COLO668 (cell line): Measurements from ENCODE around the gene CTSF.

Experiments
- DNase-seq: peaks from one replicate; lab custom pipeline; 2025; ENCODE audit not compliant: unreplicated experiment; lab: John Stamatoyannopoulos, UW

CTSF gene

GRCh38 chr11:66539870-66540213 is 28.6 kb downstream of the CTSF start:
- DNase-seq = no peak

- DNase-seq = no peak
Observed at GRCh38 chr11:66539170-66539869, 29.1 kb downstream of the CTSF start.

GRCh38 chr11:66532784-66533183 is 35.6 kb downstream of the CTSF start:
- DNase-seq = no peak

GRCh38 chr11:66531841-66532240 is 36.6 kb downstream of the CTSF start:
- no peak for DNase-seq

- no peak for DNase-seq
Observed at GRCh38 chr11:66530927-66531709, 37.3 kb downstream of the CTSF start.

- no peak for DNase-seq
Observed at GRCh38 chr11:66529655-66530054, 38.8 kb downstream of the CTSF start.

- DNase-seq = no peak
Observed at GRCh38 chr11:66529069-66529468, 39.3 kb downstream of the CTSF start.

GRCh38 chr11:66524304-66525040 is 43.9 kb downstream of the CTSF start:
- DNase-seq = no peak

GRCh38 chr11:66523611-66524010 is 44.8 kb downstream of the CTSF start:
- no peak for DNase-seq
